Dermis microvascular lymphatic vessel endothelial cell (primary cell): ENCODE data around the gene IMPDH1. TPM values are rescaled to one million over a fixed set of nuclear protein-coding genes. Genes with fewer than 3 reads are reported as not detected.
A peak's percentile ranks its signal among the peaks of the same experiment; 100 is the strongest.
"Not testable (repeated sequence)": the region's sequence is repeated elsewhere in the genome, so short reads cannot be mapped to it uniquely, and the experiment has no call there.

Experiments
- DNase-seq, 2 donors: peaks; one replicate each; pipeline versions ENCODE4 v3.0.0 to v3.0.0-alpha.2; 2010; ENCODE audit warnings: low read depth in 2 of 2
- total RNA-seq: library from RNA; depleted of rRNA; stranded (reverse); fragments of >200 nt; gene quantifications from 2 replicates; pipeline ENCODE4 v1.2.1, GENCODE V29; 2014

Gene IMPDH1
- total RNA-seq, result 54.9 and 63.5 TPM in 2 replicates

- peak in 1 of 2 donors; percentile 63 for DNase-seq
Measured at GRCh38 chr7:128409596-128410450, at the start of gene IMPDH1. Gene IMPDH1, minus strand, starts transcription at chr7:128409982. Its CDS starts 81 bp downstream, at chr7:128409901.

- DNase-seq, result peak in 1 of 2 donors; percentile 79
Measured at GRCh38 chr7:128459394-128459878, 49.7 kb upstream of the IMPDH1 start.

GRCh38 chr7:128458956-128459355 lies 49.2 kb upstream of the IMPDH1 start:
- DNase-seq, result no peak

- DNase-seq, result not testable (repeated sequence)
Measured at GRCh38 chr7:128457385-128457784, 47.6 kb upstream of the IMPDH1 start.

- no peak for DNase-seq
Measured at GRCh38 chr7:128456255-128456725, 46.5 kb upstream of the IMPDH1 start.

- peak; percentile 56 to 89 for DNase-seq
Measured at GRCh38 chr7:128455543-128456254, 45.9 kb upstream of the IMPDH1 start, which contains the start of gene HILPDA. Gene HILPDA, plus strand, starts transcription at chr7:128455878. Its CDS starts 1,391 bp downstream, at chr7:128457269.

DNA sequence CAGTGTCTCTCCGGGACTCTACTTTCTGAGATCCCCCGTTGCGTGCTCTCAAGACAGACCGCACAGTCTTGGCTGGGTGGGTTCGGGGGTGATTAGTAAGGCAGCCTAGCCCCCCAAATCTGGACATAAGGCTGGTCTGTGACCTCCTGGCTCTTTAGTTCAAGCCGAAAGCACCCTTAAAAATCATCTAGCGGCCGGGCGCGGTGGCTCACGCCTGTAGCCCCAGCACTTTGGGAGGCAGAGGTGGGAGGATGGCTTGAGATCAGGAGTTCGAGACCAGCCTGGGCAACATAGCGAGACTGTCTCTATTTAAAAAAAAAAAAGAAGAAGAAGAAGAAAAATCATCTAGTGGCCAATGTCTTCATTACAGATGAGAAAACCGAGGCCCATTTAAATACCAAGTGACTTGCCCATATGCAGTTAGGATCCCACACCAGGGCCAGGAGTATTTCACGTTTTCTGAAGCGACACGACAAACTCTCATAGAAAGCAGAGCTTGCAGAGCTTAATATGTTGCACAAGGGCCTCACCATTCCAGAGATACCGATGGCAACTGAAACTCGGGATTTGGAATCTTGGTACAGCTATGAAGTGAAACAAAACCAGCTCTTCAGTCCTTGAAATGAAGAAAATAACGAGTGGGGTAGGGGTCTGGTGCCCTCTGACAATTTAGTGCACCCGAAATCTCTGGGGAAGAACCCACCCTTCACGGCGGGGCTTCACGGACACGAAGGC lies 45.2 kb upstream of the IMPDH1 start:
- peak in 1 of 2 donors; percentile 15 for DNase-seq

DNA sequence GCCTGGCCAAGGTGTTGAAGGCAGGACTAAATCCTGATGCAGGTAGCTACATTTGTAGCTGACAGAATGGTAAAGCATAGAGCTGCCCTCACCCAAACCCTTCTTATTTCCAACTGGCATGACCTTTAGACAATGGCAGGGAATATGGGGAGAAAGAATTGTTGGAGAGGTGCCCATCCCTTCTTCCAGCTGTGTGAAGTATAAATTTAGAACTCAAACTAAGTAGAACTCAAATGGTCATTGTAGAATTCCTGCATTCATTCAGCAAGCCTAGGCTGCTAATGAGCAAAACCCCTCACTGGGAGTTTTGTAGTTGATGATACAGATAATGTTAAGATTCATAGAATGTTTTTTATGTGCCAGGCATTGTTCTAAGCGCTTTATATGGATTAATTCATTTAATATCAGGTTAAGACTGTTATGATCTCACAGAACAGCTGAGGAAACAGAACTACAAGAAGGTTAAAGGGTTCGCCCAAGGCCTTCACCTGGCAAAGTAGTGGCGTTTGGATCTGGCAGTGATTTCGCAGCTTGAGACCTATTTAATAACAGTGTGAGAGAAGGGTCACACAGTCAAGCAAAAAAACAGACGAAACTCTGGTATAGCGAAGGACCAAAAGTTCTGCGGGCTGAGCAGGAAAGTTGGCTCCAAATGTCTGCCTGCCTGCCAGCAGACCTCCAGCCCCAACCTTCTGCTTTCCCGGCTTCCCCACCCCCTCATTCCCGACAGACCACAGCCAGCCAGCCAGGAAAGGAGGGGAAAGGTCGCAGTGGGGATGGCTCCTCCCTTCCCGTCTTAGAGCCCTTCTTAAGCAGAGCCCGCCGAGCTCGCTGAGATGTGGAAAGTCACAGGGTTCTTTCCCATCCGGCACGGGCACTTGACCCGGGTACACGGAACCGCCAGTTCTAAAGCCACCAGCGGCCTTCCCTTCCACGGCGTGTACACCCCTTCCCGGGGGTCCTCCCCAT lies 44.3 kb upstream of the IMPDH1 start:
- DNase-seq, result peak in 1 of 2 donors; percentile 81

GRCh38 chr7:128452552-128452951 lies 42.8 kb upstream of the IMPDH1 start:
- DNase-seq, result no peak

DNA sequence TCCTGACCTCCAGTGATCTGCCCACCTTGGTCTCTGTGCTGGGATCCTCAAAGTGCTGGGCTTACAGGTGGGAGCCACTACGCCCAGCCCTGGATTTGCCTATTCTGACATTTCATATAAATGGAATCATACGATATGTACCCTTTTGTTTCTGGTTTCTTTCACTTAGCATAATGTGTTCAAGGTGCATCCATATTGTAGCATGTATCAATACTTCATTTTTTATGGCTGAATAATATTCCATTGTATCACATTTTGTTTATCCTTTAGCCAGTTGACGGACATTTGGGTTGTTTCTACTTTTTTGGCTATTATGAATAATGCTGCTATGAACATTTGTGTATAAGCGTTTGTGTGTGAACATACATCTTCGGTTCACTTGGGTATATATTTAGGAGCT lies 41.1 kb upstream of the IMPDH1 start:
- no peak for DNase-seq

DNA sequence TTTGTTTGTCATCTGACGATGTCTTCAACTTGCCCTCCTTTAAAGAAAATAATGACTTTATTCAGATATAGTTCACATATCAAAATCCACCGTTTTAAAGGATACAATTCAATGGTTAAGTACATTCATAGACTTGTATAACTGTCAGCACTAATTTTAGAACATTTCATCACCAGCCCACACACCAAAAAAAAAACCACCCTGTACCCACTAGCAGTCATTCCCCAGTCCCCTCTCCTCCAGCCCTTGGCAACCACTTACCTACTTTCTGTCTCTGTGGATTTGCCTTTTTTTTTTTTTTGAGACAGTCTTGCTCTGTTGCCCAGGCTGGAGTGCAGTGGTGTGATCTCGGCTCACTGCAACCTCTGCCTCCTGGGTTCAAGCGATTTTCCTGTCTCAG lies 40.6 kb upstream of the IMPDH1 start:
- no peak for DNase-seq

GRCh38 chr7:128448751-128449302 lies 39.0 kb upstream of the IMPDH1 start:
- DNase-seq, result no peak

- no peak for DNase-seq
Measured at GRCh38 chr7:128447941-128448564, 38.3 kb upstream of the IMPDH1 start.

GRCh38 chr7:128446306-128446705 lies 36.5 kb upstream of the IMPDH1 start:
- DNase-seq, result no peak

DNA sequence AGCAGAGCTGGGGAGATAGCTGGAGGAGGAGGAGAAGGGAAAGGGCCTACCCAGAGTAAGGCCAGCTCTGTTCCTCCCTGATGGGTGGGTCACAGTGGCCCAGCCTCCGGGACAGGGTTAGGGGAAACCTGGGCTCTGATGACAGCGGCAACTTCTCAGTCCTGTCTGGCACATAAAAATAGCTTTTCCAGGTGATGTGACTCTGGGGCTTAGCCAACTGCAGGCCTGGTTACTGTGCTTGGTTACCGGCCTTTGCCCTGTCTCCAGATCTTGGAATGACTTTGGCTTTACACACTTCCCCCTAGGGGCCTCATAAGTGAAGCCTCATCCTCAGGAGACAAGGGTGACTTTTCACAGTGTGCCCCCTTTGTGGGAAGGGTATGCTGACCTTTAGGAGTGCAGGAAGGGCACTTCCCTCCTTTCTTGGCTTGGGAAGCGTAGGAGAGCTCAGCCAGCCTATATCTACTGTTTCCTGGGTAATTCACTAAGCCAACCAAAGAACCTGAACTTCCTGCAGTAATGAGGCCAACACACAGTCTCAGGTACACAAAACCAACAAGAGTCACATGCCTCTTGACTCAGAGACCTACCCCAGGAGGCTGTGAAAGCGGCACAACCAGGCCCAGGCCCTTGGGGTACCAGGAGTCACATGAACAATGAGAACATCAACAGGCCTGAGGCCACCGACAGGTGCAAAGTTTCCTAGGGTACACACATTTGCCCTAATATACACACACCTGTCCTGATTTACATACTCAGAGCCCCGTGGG lies 34.2 kb upstream of the IMPDH1 start:
- DNase-seq, result no peak

DNA sequence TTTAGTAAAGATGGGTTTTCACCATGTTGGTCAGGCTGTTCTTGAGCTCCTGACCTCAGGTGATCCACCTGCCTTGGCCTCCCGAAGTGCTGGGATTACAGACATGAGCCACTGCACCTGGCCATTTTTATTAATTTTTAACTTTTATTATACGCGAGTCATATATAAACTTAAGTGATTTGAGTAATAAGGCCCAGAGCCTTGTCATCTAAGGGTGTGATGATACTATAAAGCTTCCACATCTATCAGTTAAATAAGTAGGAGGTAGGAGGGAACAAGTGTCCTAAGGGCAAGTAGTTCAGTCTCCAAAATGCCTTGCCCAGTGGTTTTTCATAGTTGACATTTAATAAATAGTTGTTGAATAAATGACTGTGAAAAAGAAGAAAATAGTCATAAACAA lies 32.6 kb upstream of the IMPDH1 start:
- DNase-seq, result no peak

DNA sequence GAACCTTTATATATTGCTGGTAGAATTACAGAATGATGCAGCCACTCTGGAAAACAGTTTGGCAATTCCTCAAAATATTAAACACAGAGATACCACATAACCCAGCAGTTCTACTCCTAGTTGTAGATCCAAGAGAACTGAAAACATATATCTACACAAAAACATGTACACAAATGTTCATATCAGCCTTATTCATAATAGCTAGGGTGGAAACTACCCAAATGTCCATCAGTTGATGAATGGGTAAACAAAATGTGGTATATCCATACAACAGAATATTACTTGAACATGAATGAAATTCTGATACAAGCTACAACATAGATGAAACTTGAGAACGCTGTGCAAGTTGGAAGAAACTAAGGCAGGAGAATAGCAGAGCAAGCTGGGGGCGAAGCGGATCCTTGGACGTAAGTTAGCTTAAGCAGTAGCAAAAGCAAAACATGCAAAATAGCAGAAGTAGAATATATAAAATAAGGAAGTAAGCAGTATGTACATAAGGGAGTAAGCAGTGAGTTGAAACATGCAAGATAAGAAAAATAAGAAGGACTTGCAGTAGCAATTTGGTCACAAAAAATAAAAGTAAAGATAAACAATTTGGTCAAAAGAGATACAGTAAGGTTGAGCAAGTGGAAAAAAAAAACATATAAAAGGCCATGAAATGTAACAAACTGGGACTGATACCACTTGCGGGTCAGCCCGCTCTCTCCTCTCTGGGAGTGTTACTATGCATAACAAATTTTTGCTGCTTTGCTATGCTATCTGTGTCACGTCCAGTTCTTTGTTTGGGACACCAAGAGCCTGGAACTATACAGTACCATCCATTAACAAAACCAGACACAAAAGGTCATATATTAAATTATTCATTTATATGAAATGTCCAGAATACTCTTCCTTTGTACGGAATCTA lies 27.9 kb upstream of the IMPDH1 start:
- DNase-seq, result no peak

- DNase-seq, result no peak
Measured at GRCh38 chr7:128435327-128435686, 25.5 kb upstream of the IMPDH1 start.
